HepG2 (cell line): ENCODE results near the gene LITAFD. TPM values are rescaled to one million over a fixed set of nuclear protein-coding genes. Genes with fewer than 3 reads are reported as not detected.

Experiments
- AGO2 ChIP-seq: fragments of 200-400 bp; formaldehyde crosslinking; optimal IDR thresholded peaks from 2 replicates; pipeline ENCODE3; 2017; ENCODE audit warnings: mild to moderate bottlenecking, low read depth, low read length, moderate library complexity
- AHR ChIP-seq: IDR thresholded peaks from 2 replicates; pipeline ENCODE4 v1.6.1; 2018; ENCODE audit warnings: missing genetic modification reagents, missing compliant biosample characterization
- FIP1L1 ChIP-seq: fragments of 200-400 bp; formaldehyde crosslinking; IDR thresholded peaks from 2 replicates; pipeline ENCODE4 v1.6.1; 2018; ENCODE audit warnings: low read depth, mild to moderate bottlenecking, low read length, moderate library complexity, borderline replicate concordance; ENCODE audit not compliant: insufficient read depth
- HDAC2 ChIP-seq: sonication (generic); formaldehyde crosslinking; IDR thresholded peaks from 2 replicates; pipeline ENCODE4 v1.4.0; 2020; ENCODE audit warnings: missing genetic modification reagents
- KLF12 ChIP-seq: sonication (generic); formaldehyde crosslinking; IDR thresholded peaks from 2 replicates; pipeline ENCODE4 v1.4.0; 2020; ENCODE audit warnings: missing genetic modification reagents, borderline replicate concordance
- PREB ChIP-seq: sonication (generic); formaldehyde crosslinking; IDR thresholded peaks from 2 replicates; pipeline ENCODE4 v1.4.0; 2020; ENCODE audit warnings: missing genetic modification reagents
- RBFOX2 ChIP-seq: fragments of 200-400 bp; formaldehyde crosslinking; IDR thresholded peaks from 2 replicates; pipeline ENCODE4 v1.6.1; 2017; ENCODE audit warnings: low read depth, mild to moderate bottlenecking, low read length
- SALL1 ChIP-seq: sonication (generic); formaldehyde crosslinking; IDR thresholded peaks from 2 replicates; pipeline ENCODE4 v1.8.0; 2022; ENCODE audit warnings: mild to moderate bottlenecking, missing genetic modification reagents
- TP53 ChIP-seq: sonication (generic); formaldehyde crosslinking; conservative IDR thresholded peaks from 2 replicates; pipeline ENCODE4 v1.4.0; 2020; ENCODE audit warnings: missing genetic modification reagents
- ZNF3 ChIP-seq: IDR thresholded peaks from 2 replicates; pipeline ENCODE4 v1.7.0; 2017; ENCODE audit warnings: inconsistent platforms
- polyA plus RNA-seq, 8 experiments: library from polyadenylated mRNA; depleted of rRNA in 3 of 8; stranded (reverse) in 7 of 8; unstranded in 1 of 8; fragments of >200 nt; fragmentation: Illumina TruSeq in 4 of 8; extraction: Trizol in 4 of 8; gene quantifications; 2 replicates each; pipeline versions ENCODE4 v1.2.1 to v1.2.3, GENCODE V29; 2011 to 2016; ENCODE audit warnings: low read depth in 4 of 8, missing spikeins in 1 of 8, mixed read lengths in 1 of 8; ENCODE audit not compliant: insufficient read depth in 1 of 8
- total RNA-seq, 5 experiments: library from RNA; depleted of rRNA; stranded (reverse); fragments of >200 nt; fragmentation: Illumina TruSeq; extraction: Trizol; gene quantifications; 2 replicates each; pipeline ENCODE4 v1.2.3, GENCODE V29; 2016; ENCODE audit warnings: low read depth in 1 of 5
- TF ChIP-seq, protein P1 (sequence below): sonication (generic); formaldehyde crosslinking; IDR thresholded peaks from 2 replicates; pipeline ENCODE4 v1.9.0; 2021; ENCODE audit warnings: missing genetic modification reagents, mild to moderate bottlenecking, borderline replicate concordance
- TF ChIP-seq, protein P2 (sequence below): sonication (generic); formaldehyde crosslinking; IDR thresholded peaks from 2 replicates; pipeline ENCODE4 v1.4.0; 2020; ENCODE audit warnings: missing genetic modification reagents

Gene LITAFD
- total and polyA plus RNA-seq, 2 of the 13 experiments (the other 11 are each of a cell fraction or from before 2014, with no cell fraction given), result not detected

GRCh38 chr16:8862309-8863130, 19.6 kb upstream of the LITAFD start (continued):
- TF ChIP-seq HDAC2, result 0 out of 2 replicates have a peak, but pooled peaks have one; percentile 22
- TF ChIP-seq, protein P1, sequence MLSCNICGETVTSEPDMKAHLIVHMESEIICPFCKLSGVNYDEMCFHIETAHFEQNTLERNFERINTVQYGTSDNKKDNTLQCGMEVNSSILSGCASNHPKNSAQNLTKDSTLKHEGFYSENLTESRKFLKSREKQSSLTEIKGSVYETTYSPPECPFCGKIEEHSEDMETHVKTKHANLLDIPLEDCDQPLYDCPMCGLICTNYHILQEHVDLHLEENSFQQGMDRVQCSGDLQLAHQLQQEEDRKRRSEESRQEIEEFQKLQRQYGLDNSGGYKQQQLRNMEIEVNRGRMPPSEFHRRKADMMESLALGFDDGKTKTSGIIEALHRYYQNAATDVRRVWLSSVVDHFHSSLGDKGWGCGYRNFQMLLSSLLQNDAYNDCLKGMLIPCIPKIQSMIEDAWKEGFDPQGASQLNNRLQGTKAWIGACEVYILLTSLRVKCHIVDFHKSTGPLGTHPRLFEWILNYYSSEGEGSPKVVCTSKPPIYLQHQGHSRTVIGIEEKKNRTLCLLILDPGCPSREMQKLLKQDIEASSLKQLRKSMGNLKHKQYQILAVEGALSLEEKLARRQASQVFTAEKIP (CRISPR knock-in tag), result no peak
- TF ChIP-seq SALL1 (CRISPR knock-in tag), result 0 out of 2 replicates have a peak, but pooled peaks have one; percentile 13
- peak; percentile 98 for TF ChIP-seq ZNF3 (CRISPR knock-in tag)
- TF ChIP-seq RBFOX2, result no peak
- peak; percentile 68 for TF ChIP-seq AGO2
- no peak for TF ChIP-seq FIP1L1
- TF ChIP-seq KLF12 (CRISPR knock-in tag), result 0 out of 2 replicates have a peak, but pooled peaks have one; percentile 38
- TF ChIP-seq, protein P2, sequence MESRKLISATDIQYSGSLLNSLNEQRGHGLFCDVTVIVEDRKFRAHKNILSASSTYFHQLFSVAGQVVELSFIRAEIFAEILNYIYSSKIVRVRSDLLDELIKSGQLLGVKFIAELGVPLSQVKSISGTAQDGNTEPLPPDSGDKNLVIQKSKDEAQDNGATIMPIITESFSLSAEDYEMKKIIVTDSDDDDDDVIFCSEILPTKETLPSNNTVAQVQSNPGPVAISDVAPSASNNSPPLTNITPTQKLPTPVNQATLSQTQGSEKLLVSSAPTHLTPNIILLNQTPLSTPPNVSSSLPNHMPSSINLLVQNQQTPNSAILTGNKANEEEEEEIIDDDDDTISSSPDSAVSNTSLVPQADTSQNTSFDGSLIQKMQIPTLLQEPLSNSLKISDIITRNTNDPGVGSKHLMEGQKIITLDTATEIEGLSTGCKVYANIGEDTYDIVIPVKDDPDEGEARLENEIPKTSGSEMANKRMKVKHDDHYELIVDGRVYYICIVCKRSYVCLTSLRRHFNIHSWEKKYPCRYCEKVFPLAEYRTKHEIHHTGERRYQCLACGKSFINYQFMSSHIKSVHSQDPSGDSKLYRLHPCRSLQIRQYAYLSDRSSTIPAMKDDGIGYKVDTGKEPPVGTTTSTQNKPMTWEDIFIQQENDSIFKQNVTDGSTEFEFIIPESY, result peak; percentile 43; the same call in 1 of the 2 replicates
- TF ChIP-seq AHR, result peak; percentile 17; the same call in 1 of the 2 replicates
- TF ChIP-seq PREB (CRISPR knock-in tag), result no peak
- 0 out of 2 replicates have a peak, but pooled peaks have one; percentile 48 for TF ChIP-seq TP53 (CRISPR knock-in tag)
